ENCODE results near the gene ZNF827. TPM values are rescaled to one million over a fixed set of nuclear protein-coding genes. Genes with fewer than 3 reads are reported as not detected.

ZNF827 gene
- total and polyA plus RNA-seq, 2 of the 8 experiments (the other 6 are each of a cell fraction or from before 2014, with no cell fraction given): 25.3 to 26.2 TPM

DNA sequence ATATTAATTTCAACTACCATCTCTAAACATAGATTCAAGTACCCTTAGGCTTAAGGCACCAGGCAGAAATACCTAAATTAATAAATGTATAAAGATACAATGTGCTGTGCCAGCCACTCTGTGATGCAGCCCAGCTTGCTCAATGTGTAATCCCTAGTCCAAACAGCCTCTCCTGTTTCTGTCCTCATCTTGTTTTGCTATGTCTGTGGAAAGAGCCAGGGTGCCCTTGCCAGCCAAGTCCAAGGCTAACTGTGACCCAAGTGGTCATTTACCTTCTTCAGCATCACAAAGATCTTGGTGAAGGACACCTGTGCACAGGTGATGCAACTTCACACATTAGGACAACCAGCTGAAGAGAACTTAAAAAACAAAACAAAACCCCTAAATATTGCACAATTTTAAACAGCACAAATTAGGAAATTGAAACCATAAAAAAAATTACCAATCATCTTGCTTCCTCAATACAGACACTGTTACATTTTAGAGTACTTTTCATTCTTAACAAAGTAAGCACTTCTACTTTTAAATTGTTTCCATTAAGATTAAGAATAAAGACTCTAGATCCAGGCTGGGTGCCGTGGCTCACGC, 169.1 kb downstream of the ZNF827 start (continued):
- TF ChIP-seq RNF2 (IDR thresholded peaks at IDR 0.05; ENCODE audit: borderline replicate concordance, low read depth, low read length, missing control alignments, poor library complexity, severe bottlenecking): no peak
- TF ChIP-seq JUN (IDR thresholded peaks at IDR 0.05; ENCODE audit: low read depth, low read length): no peak
- no peak for TF ChIP-seq SP4 (IDR thresholded peaks at IDR 0.05; ENCODE audit: low read length)
- no peak for TF ChIP-seq KDM1A (IDR thresholded peaks at IDR 0.05; ENCODE audit: borderline replicate concordance, low read length)
- no peak for TF ChIP-seq SP1 (IDR thresholded peaks at IDR 0.05; ENCODE audit: low read depth, low read length)
- TF ChIP-seq CTBP2 (IDR thresholded peaks at IDR 0.05; ENCODE audit: borderline replicate concordance, insufficient read depth, insufficient read length, low read length): no peak
- no peak for TF ChIP-seq SAP30 (IDR thresholded peaks at IDR 0.05; ENCODE audit: insufficient read depth, insufficient replicate concordance, low read length)
- no peak for TF ChIP-seq SUZ12 (IDR thresholded peaks at IDR 0.05; ENCODE audit: low read length)

Data from H1 (cell line).